OCI-LY1 (cell line): ENCODE measurements around the gene PAK4.

Experiments
- H2AFZ ChIP-seq: fragments of 200-600 bp; sonication (generic), shearing (Covaris generic); 2 replicates; pipeline ENCODE4 v1.6.0; 2014; ENCODE audit warnings: antibody characterized with exemption, mild to moderate bottlenecking, low read length
- H3F3A ChIP-seq: fragments of 200-600 bp; sonication (generic), shearing (Covaris generic); 2 replicates; pipeline ENCODE4 v1.6.0; 2014; ENCODE audit warnings: mild to moderate bottlenecking, antibody characterized with exemption, low read length, moderate library complexity; ENCODE audit not compliant: insufficient read depth
- H3K27ac ChIP-seq: fragments of 200-600 bp; sonication (generic); 2 replicates; pipeline ENCODE4 v1.5.1; 2014; ENCODE audit warnings: low read length, mixed run types, mild to moderate bottlenecking, low read depth; ENCODE audit not compliant: poor library complexity, severe bottlenecking
- H3K27me3 ChIP-seq: fragments of 200-600 bp; sonication (generic); 2 replicates; pipeline ENCODE4 v1.6.0; 2014; ENCODE audit warnings: antibody characterized with exemption, mild to moderate bottlenecking, low read length, moderate library complexity; ENCODE audit not compliant: insufficient read depth
- H3K36me3 ChIP-seq: fragments of 200-600 bp; sonication (generic); 2 replicates; pipeline ENCODE4 v1.6.1; 2014; ENCODE audit warnings: mild to moderate bottlenecking, antibody characterized with exemption, low read length, moderate library complexity, mixed read lengths; ENCODE audit not compliant: insufficient read depth
- H3K4me1 ChIP-seq: fragments of 200-600 bp; sonication (generic); 2 replicates; pipeline ENCODE4 v1.5.1; 2014; ENCODE audit warnings: mild to moderate bottlenecking, low read length, moderate library complexity; ENCODE audit not compliant: insufficient read depth, severe bottlenecking
- H3K4me2 ChIP-seq: fragments of 200-600 bp; sonication (generic), shearing (Covaris generic); 2 replicates; pipeline ENCODE4 v1.6.1; 2014; ENCODE audit warnings: low read length
- H3K4me3 ChIP-seq: fragments of 200-600 bp; sonication (generic); 2 replicates; pipeline ENCODE4 v1.5.1; 2014; ENCODE audit warnings: low read length, low read depth, mild to moderate bottlenecking, mixed read lengths; ENCODE audit not compliant: poor library complexity, severe bottlenecking
- H3K79me2 ChIP-seq: fragments of 200-600 bp; shearing (Covaris generic); 2 replicates; pipeline ENCODE4 v1.6.1; 2016; ENCODE audit warnings: mixed run types, low read length, mixed read lengths; ENCODE audit not compliant: insufficient read depth
- H3K9ac ChIP-seq: fragments of 200-600 bp; sonication (generic), shearing (Covaris generic); 2 replicates; pipeline ENCODE4 v1.6.1; 2014; ENCODE audit warnings: mild to moderate bottlenecking, low read length, mixed read lengths
- H3K9me2 ChIP-seq: fragments of 200-600 bp; sonication (generic), shearing (Covaris generic); 2 replicates; pipeline ENCODE4 v1.6.1; 2014; ENCODE audit warnings: low read depth, mild to moderate bottlenecking, low read length, mixed read lengths
- H3K9me3 ChIP-seq: fragments of 200-600 bp; shearing (Covaris generic); 2 replicates; pipeline ENCODE4 v1.6.1; 2014; ENCODE audit warnings: low read length, mixed read lengths
- H4K20me1 ChIP-seq: fragments of 200-600 bp; sonication (generic), shearing (Covaris generic); 2 replicates; pipeline ENCODE4 v1.6.0; 2016; ENCODE audit warnings: mild to moderate bottlenecking, low read length; ENCODE audit not compliant: insufficient read depth
- EZH2 ChIP-seq: fragments of 200-600 bp; sonication (generic), shearing (Covaris generic); IDR thresholded peaks from 2 replicates; pipeline ENCODE4 v1.8.0; 2017; ENCODE audit warnings: borderline replicate concordance, mixed run types, mild to moderate bottlenecking, antibody characterized with exemption, low read length, moderate library complexity, mixed read lengths
- TF ChIP-seq, protein P1 (sequence below): fragments of 200-600 bp; sonication (generic), shearing (Covaris generic); IDR thresholded peaks from 2 replicates; pipeline ENCODE4 v1.5.1; 2017; ENCODE audit warnings: mild to moderate bottlenecking, antibody characterized with exemption, low read length, moderate library complexity, mixed read lengths

The PAK4 gene

DNA sequence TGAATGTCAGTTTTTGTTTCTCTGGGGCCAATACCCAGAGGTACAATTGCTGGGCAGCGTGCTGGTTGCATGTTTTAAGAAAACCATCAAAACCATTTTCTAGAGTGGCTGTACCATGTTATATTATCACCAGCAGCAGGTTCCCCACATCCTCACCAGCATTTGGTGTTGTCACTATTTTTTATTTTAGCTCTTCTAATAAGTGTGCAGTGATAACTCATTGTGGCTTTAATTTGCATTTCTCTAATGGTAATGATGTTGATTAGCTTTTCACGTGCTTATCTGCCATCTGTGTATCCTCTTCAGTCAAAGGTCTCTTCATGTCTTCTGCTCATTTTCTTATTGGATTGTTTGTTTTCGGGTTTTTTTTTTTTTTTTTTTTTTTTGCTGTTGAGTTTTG lies 21.9 kb downstream of the PAK4 start:
- Histone ChIP-seq H3K79me2 (no peaks in the 10 kb centered on the region), H3K4me1 (no peaks in the 10 kb centered on the region), H3K9me3 (no peaks in the 10 kb centered on the region), H3K9ac (no peak overlapping the region), H3K4me2 (no peak overlapping the region), H3K27ac (no peak overlapping the region), H3K9me2 (no peaks in the 10 kb centered on the region), H4K20me1 (no peaks in the 10 kb centered on the region), H3K27me3 (no peaks in the 10 kb centered on the region), H2AFZ (no peak overlapping the region), H3F3A (no peaks in the 10 kb centered on the region), H3K36me3 (0 out of 2 replicates have a peak, but pooled peaks cover 6% of the 10 kb centered on the region), H3K4me3 (no peak overlapping the region)
- TF ChIP-seq, protein P1, sequence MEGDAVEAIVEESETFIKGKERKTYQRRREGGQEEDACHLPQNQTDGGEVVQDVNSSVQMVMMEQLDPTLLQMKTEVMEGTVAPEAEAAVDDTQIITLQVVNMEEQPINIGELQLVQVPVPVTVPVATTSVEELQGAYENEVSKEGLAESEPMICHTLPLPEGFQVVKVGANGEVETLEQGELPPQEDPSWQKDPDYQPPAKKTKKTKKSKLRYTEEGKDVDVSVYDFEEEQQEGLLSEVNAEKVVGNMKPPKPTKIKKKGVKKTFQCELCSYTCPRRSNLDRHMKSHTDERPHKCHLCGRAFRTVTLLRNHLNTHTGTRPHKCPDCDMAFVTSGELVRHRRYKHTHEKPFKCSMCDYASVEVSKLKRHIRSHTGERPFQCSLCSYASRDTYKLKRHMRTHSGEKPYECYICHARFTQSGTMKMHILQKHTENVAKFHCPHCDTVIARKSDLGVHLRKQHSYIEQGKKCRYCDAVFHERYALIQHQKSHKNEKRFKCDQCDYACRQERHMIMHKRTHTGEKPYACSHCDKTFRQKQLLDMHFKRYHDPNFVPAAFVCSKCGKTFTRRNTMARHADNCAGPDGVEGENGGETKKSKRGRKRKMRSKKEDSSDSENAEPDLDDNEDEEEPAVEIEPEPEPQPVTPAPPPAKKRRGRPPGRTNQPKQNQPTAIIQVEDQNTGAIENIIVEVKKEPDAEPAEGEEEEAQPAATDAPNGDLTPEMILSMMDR: no peak
- TF ChIP-seq EZH2: no peak

DNA sequence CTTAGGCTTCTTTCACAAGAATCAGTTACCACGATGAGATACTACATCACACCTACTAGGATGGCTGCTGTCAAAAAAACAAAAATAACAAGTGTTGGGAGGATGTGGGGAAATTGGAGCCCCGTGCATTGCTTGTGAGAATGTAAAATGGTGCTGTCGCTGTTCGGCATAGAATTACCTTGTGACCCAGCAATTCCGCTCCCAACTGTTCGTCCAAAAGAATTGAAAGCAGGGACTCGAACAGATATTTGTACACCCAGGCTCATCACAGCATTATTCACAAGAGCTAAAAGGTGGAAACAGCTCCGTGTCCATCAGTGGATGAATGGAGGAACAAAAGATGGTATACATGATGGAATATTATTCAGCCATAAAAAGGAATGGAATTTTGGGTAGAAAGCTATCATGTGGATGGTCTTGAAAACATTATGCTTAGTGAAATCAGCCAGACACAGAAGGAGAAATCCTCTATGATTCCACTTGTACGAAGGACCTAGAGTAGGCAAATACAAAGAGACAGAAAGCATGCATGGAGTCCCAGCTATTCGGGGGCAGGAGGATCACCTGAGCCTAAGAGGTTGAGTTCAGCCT lies 23.4 kb downstream of the PAK4 start:
- Histone ChIP-seq H3K36me3 (0 out of 2 replicates have a peak, but pooled peaks cover 6% of the 10 kb centered on the region), H3K9me2 (no peaks in the 10 kb centered on the region), H3K9me3 (no peaks in the 10 kb centered on the region), H3K79me2 (no peaks in the 10 kb centered on the region), H3F3A (no peaks in the 10 kb centered on the region), H3K27ac (no peak overlapping the region), H3K4me3 (no peak overlapping the region), H3K4me1 (no peaks in the 10 kb centered on the region), H3K9ac (no peak overlapping the region), H4K20me1 (no peaks in the 10 kb centered on the region), H3K4me2 (no peak overlapping the region), H2AFZ (no peak overlapping the region), H3K27me3 (no peaks in the 10 kb centered on the region)
- TF ChIP-seq EZH2: no peak
- TF ChIP-seq, protein P1: no peak

DNA sequence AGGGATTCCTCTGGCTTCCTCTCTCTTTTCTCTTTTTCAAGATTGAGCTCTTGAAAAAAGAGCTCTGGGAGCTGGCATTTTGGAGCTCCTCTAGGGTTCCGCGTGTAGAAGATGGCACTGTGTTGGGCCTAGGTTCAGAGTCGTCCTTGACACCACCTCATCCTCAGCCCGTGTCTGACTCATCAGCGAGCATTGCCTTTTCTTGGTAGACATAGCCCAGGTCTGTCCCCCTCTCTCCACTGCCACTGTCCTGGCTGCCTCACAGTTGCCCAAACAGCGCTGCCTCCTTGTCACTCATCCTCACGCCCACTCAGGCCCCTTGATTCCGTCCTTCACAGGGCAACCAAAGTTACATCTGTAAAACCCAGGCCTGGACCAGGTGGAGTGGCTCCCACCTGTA lies 24.6 kb downstream of the PAK4 start:
- H3K9me3 ChIP-seq: no peaks in the 10 kb centered on the region
- no peak overlapping the region for H2AFZ ChIP-seq
- no peaks in the 10 kb centered on the region for H3K4me1 ChIP-seq
- H3F3A ChIP-seq: no peaks in the 10 kb centered on the region
- 0 out of 2 replicates have a peak, but pooled peaks cover 6% of the 10 kb centered on the region for H3K36me3 ChIP-seq
- TF ChIP-seq EZH2: no peak
- TF ChIP-seq, protein P1: no peak
- H3K79me2 ChIP-seq: no peaks in the 10 kb centered on the region
- H3K27ac ChIP-seq: no peak overlapping the region
- H3K27me3 ChIP-seq: no peaks in the 10 kb centered on the region
- H3K9ac ChIP-seq: no peak overlapping the region
- H3K9me2 ChIP-seq: no peaks in the 10 kb centered on the region
- no peak overlapping the region for H3K4me2 ChIP-seq
- H3K4me3 ChIP-seq: no peak overlapping the region
- no peaks in the 10 kb centered on the region for H4K20me1 ChIP-seq
